Gastroesophageal sphincter (tissue), 4 donors: ENCODE results near the gene MCAM. TPM values are rescaled to one million over a fixed set of nuclear protein-coding genes. Genes with fewer than 3 reads are reported as not detected.
A peak's percentile ranks its signal among the peaks of the same experiment; 100 is the strongest.

Experiments used
- ATAC-seq: fragments of 150-250 bp; one replicate; pipeline ENCODE4 v1.9.1; 2016; ENCODE audit warnings: mild to moderate bottlenecking, moderate library complexity
- H3K27ac ChIP-seq, 4 donors: fragments of 200-600 bp; sonication (generic) in 3 of 4; 1 replicate in 3 of 4; 2 replicates in 1 of 4; pipeline ENCODE4 v1.5.1; 2016 to 2019
- H3K27me3 ChIP-seq: fragments of 200-600 bp; sonication (generic); one replicate; pipeline ENCODE4 v1.5.1; 2019
- H3K36me3 ChIP-seq, 2 donors: fragments of 200-600 bp; sonication (generic); one replicate each; pipeline ENCODE4 v1.5.1; 2019; ENCODE audit warnings: control low read depth in 1 of 2
- H3K4me1 ChIP-seq, 3 donors: fragments of 200-600 bp; sonication (generic); 1 replicate in 2 of 3; 2 replicates in 1 of 3; pipeline ENCODE4 v1.5.1; 2016 to 2019; ENCODE audit warnings: control low read depth in 2 of 3
- H3K4me3 ChIP-seq, 2 donors: fragments of 200-600 bp; sonication (generic); one replicate each; pipeline ENCODE4 v1.5.1; 2019; ENCODE audit warnings: mild to moderate bottlenecking in 1 of 2, moderate library complexity in 1 of 2
- H3K9me3 ChIP-seq, 3 donors: fragments of 200-600 bp; sonication (generic); one replicate each; pipeline ENCODE4 v1.5.1; 2017 to 2019; ENCODE audit warnings: control low read depth in 2 of 3
- EP300 ChIP-seq: sonication (generic); formaldehyde crosslinking; IDR thresholded peaks from one replicate; pipeline ENCODE4 v1.6.1; 2017; ENCODE audit warnings: antibody characterized with exemption, mild to moderate bottlenecking
- POLR2A ChIP-seq, 2 donors: fragments of 450-650 bp; IDR thresholded peaks; one replicate each; pipeline ENCODE4 v1.6.1; 2017; ENCODE audit warnings: antibody characterized with exemption in 2 of 2, mild to moderate bottlenecking in 2 of 2, moderate library complexity in 1 of 2
- POLR2AphosphoS5 ChIP-seq: sonication (generic); formaldehyde crosslinking; IDR thresholded peaks from one replicate; pipeline ENCODE4 v1.6.1; 2017; ENCODE audit warnings: antibody characterized with exemption
- WGBS, 2 donors: methylation state at CpG; one replicate each; pipeline ENCODE4 v1.1.5; 2018; ENCODE audit warnings: low coverage in 1 of 2; 5-methylcytosine and 5-hydroxymethylcytosine counted together
- total RNA-seq, 4 donors: library from RNA; depleted of rRNA; stranded (reverse); fragments of >200 nt; gene quantifications; one replicate each; pipeline ENCODE4 v1.1.0, GENCODE V29; 2016
- TF ChIP-seq, protein P1 (sequence below), 4 experiments: fragments of 200-600 bp in 2 of 4; fragments of 450-650 bp in 2 of 4; sonication (generic) in 1 of 4; IDR thresholded peaks; one replicate each; pipeline ENCODE4 v1.5.1; 2017 to 2019; ENCODE audit warnings: antibody characterized with exemption in 4 of 4, mild to moderate bottlenecking in 2 of 4, moderate library complexity in 2 of 4

MCAM gene
- total RNA-seq, 4 donors from 2014 or later: 702 to 1,904 (median 1,177) TPM

DNA sequence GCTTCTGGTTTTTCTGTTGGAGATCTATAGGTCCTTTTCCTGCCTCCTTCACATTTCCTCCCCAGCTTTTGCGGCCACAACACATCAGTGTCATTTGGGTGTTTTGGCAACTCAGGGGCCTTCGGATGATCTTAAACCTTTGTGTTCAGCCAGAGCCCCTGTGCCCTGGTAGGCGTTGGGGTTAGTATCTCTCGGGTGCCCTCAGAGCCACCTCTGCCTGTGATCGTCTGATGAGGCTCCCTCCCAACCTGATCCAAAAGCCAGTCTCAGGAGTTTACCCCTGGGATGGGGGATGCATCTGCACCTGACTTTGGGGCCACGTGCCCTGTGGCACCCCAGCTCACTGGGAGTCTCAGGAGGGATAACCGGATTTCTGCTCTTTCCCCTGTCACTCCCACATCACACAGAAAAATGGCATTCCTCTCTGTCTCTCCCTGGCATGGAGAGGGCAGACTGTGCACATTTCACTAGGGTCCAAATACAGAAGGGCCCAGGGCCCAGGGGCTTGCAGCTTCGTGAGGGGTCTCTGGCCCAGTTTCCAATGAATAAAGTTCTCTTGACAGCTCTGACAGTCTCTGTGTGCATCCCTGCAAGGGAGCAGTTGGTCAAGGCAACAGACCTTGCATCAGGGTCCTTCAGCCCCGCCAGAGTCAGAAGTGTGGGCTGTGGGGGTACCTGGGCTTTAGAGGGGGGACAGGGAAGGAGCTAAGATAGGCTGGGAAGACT, 20.0 kb upstream of the MCAM start:
- Histone ChIP-seq H3K4me3 (no peak overlapping the region), H3K27ac (peak overlapping the region in 3 of 4 donors; percentile 6 to 92 (median 85)), H3K36me3 (peaks cover 0 to 19% of the 10 kb centered on the region in 2 donors), H3K9me3 (no peaks in the 10 kb centered on the region), H3K4me1 (peaks cover 0 to 80% (median 43%) of the 10 kb centered on the region in 3 donors), H3K27me3 (no peaks in the 10 kb centered on the region)
- 60 to 80% methylated on average over 1 to 2 of the region's 9 CpGs for WGBS, 2 donors
- TF ChIP-seq EP300 (no peak), POLR2AphosphoS5 (no peak), POLR2A (IDR thresholded peaks at IDR 0.05) (no peak)
- TF ChIP-seq, protein P1, sequence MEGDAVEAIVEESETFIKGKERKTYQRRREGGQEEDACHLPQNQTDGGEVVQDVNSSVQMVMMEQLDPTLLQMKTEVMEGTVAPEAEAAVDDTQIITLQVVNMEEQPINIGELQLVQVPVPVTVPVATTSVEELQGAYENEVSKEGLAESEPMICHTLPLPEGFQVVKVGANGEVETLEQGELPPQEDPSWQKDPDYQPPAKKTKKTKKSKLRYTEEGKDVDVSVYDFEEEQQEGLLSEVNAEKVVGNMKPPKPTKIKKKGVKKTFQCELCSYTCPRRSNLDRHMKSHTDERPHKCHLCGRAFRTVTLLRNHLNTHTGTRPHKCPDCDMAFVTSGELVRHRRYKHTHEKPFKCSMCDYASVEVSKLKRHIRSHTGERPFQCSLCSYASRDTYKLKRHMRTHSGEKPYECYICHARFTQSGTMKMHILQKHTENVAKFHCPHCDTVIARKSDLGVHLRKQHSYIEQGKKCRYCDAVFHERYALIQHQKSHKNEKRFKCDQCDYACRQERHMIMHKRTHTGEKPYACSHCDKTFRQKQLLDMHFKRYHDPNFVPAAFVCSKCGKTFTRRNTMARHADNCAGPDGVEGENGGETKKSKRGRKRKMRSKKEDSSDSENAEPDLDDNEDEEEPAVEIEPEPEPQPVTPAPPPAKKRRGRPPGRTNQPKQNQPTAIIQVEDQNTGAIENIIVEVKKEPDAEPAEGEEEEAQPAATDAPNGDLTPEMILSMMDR (IDR thresholded peaks at IDR 0.05): no peak
- ATAC-seq: no peak

DNA sequence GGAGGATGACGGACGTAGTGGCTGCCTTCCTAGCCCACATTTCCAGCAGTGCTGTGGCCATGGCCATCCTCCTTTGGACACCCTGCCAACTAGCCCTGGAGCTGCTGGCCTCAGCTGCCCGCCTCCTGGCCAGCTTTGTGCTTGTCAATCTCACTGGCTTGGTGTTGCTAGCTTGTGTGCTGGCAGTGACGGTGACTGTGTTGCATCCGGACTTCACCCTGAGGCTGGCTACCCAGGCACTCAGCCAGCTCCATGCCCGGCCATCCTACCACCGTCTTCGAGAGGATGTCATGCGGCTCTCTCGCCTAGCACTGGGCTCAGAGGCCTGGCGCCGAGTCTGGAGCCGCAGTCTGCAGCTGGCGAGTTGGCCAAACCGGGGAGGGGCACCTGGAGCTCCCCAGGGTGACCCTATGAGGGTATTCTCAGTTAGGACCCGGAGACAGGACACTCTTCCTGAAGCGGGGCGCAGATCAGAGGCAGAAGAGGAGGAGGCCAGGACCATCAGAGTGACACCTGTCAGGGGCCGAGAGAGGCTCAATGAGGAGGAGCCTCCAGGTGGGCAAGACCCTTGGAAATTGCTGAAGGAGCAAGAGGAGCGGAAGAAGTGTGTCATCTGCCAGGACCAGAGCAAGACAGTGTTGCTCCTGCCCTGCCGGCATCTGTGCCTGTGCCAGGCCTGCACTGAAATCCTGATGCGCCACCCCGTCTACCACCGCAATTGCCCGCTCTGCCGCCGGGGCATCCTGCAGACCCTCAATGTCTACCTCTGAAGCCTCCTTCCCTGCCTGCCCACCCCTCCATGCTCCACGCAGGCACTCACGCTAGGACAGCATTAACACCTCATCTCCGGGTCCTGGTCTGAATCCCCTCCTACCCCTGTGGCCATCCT, 19.0 kb upstream of the MCAM start:
- H3K9me3 ChIP-seq: no peaks in the 10 kb centered on the region
- peaks cover 0 to 70% (median 37%) of the 10 kb centered on the region in 3 donors for H3K4me1 ChIP-seq
- no peaks in the 10 kb centered on the region for H3K27me3 ChIP-seq
- peaks cover 0 to 19% of the 10 kb centered on the region in 2 donors for H3K36me3 ChIP-seq
- WGBS, 2 donors: 88 to 89% methylated on average over 7 to 10 of the region's 30 CpGs
- no peak overlapping the region for H3K27ac ChIP-seq
- TF ChIP-seq POLR2A (IDR thresholded peaks at IDR 0.05) (no peak), EP300 (no peak), POLR2AphosphoS5 (no peak)
- TF ChIP-seq, protein P1 (IDR thresholded peaks at IDR 0.05): no peak
- no peak for ATAC-seq
- peak overlapping the region in 1 of 2 donors; percentile 79 for H3K4me3 ChIP-seq

DNA sequence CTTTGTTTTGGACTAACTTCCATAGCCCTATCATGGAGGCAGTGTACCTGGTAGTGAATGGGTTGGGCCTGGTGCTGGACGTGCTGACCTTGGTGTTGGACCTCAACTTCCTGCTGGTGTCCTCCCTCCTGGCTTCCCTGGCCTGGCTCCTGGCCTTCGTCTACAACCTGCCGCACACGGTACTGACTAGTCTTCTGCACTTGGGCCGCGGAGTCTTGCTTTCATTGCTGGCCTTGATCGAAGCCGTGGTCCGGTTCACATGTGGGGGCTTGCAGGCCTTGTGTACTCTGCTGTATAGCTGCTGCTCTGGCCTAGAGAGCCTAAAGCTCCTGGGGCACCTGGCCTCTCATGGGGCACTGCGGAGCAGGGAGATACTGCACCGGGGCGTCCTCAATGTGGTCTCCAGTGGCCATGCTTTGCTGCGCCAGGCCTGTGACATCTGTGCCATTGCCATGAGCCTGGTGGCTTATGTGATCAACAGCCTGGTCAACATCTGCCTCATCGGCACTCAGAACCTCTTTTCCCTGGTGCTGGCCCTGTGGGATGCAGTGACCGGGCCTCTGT, 18.2 kb upstream of the MCAM start:
- TF ChIP-seq, protein P1 (IDR thresholded peaks at IDR 0.05): no peak
- no peak for TF ChIP-seq POLR2A (IDR thresholded peaks at IDR 0.05)
- no peak for TF ChIP-seq POLR2AphosphoS5
- no peak for TF ChIP-seq EP300
- ATAC-seq: no peak
- H3K4me1 ChIP-seq: peaks cover 0 to 63% (median 36%) of the 10 kb centered on the region in 3 donors
- peak overlapping the region; percentile 64 to 79 for H3K4me3 ChIP-seq
- no peaks in the 10 kb centered on the region for H3K27me3 ChIP-seq
- WGBS, 2 donors: 20 to 36% methylated on average over 1 to 5 of the region's 15 CpGs
- peaks cover 0 to 19% of the 10 kb centered on the region in 2 donors for H3K36me3 ChIP-seq
- H3K27ac ChIP-seq: peak overlapping the region in 3 of 4 donors; percentile 89 to 94 (median 90)
- H3K9me3 ChIP-seq: no peaks in the 10 kb centered on the region

DNA sequence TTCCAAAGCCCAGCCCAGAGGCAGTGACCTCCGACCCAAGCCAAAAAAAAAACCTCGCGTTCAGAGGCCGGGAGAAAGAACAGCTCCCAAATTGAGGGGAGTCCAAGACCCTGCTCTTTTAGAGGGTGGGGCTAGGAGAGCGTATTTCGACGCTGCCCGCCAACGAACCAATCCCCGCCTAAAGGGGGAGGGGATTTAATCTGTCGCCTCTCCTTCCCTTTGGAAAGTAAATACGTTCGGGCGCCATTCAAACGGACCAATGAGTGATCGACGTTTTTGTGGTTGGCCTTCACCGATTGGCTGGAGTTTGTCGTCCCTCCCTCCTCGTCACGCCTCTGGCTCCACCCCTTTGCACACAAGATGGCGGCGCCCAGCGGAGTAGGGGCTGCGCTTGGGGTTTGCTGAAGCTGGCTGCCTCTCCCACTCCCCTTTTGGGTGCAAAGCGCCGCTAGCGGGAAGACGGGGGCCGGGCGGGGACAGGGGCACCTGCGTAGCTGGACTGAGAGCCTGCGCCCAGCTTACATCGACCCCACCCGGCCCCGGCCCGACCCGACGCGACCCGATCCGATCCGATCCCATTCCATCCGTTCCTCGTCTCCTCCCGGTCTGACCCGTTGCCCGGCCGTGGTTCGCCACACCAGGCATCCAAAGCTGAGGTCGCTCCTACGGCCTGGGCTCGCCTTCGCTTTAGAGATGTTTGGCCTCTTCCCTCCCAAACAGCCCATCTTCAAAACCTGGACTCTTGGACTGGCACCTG, 17.4 kb upstream of the MCAM start, which contains the start of gene RNF26:
TSS of gene RNF26 (plus strand) at position 354 of the 757 bp plus-strand sequence. CDS start 596 bp downstream, outside the sequence.
- TF ChIP-seq POLR2A (IDR thresholded peaks at IDR 0.05): peak; percentile 67 to 80
- TF ChIP-seq, protein P1 (IDR thresholded peaks at IDR 0.05): no peak
- peak; percentile 90 for TF ChIP-seq POLR2AphosphoS5
- no peak for TF ChIP-seq EP300
- ATAC-seq: peak; percentile 96
- WGBS, 2 donors: 0% methylated on average over 4 to 9 of the region's 54 CpGs

More for the DNA sequence above, 17.4 kb upstream of the MCAM start, which contains the start of gene RNF26:
- Histone ChIP-seq H3K27me3 (no peaks in the 10 kb centered on the region), H3K9me3 (no peaks in the 10 kb centered on the region), H3K4me3 (peak within 1 kb of the TSS; percentile 64 to 79), H3K36me3 (peaks cover 0 to 19% of the 10 kb centered on the region in 2 donors), H3K27ac (peak within 1 kb of the TSS; percentile 62 to 94 (median 90)), H3K4me1 (peaks cover 0 to 54% (median 31%) of the 10 kb centered on the region in 3 donors)
